A549 (cell line): Measurements from ENCODE around the gene ATP9A. TPM values are rescaled to one million over a fixed set of nuclear protein-coding genes. Genes with fewer than 3 reads are reported as not detected.

Experiments
- ATAC-seq, 2 experiments: fragments of 200-7000 bp in 1 of 2; fragments of >200 bp in 1 of 2; cut with Nextera tagmentation in 1 of 2; cut with Tn5 transposase in 1 of 2; 3 replicates each; pipeline versions ENCODE4 v1.8.0 to v1.9.1; 2018 to 2020; ENCODE audit warnings: mild to moderate bottlenecking in 1 of 2, moderate library complexity in 1 of 2
- CTCF ChIA-PET: fragments of 300-600 bp; sonication (Branson Sonifier 250); formaldehyde crosslinking; extraction: SDS; loops from one replicate; lab custom pipeline; 2021; ENCODE audit warnings: antibody characterized with exemption, inconsistent platforms; lab: Yijun Ruan, JAX
- POLR2A ChIA-PET: fragments of 350-600 bp; formaldehyde crosslinking; extraction: SDS; loops from one replicate; lab custom pipeline; 2021; ENCODE audit warnings: antibody characterized with exemption, inconsistent platforms; lab: Yijun Ruan, JAX
- DNase-seq, 2 experiments: peaks; one replicate each; pipeline versions ENCODE4 v3.0.0 to v3.0.0-alpha.2; 2011 to 2016; ENCODE audit warnings: low read depth in 1 of 2, low spot score in 1 of 2
- FAIRE-seq: peaks from 2 replicates; lab custom pipeline; 2011; peaks lifted over from hg19 to GRCh38; lab: Jason Lieb, UNC
- H3K27ac ChIP-seq, 2 experiments: fragments of >200 bp; sonication (Bioruptor Twin); formaldehyde crosslinking; 3 replicates each; pipeline ENCODE4 v1.5.1; 2016 to 2017
- H3K4me1 ChIP-seq: fragments of >200 bp; sonication (Bioruptor Twin); formaldehyde crosslinking; 3 replicates; pipeline ENCODE4 v1.6.1; 2016
- H3K4me2 ChIP-seq: fragments of >200 bp; sonication (Bioruptor Twin); formaldehyde crosslinking; 3 replicates; pipeline ENCODE4 v1.6.1; 2016
- H3K4me3 ChIP-seq: fragments of >200 bp; sonication (Bioruptor Twin); formaldehyde crosslinking; 3 replicates; pipeline ENCODE4 v1.5.1; 2016
- H3K9me3 ChIP-seq: fragments of >200 bp; sonication (Bioruptor Twin); formaldehyde crosslinking; 3 replicates; pipeline ENCODE4 v1.6.1; 2016
- BHLHE40 ChIP-seq: IDR thresholded peaks from 2 replicates; pipeline ENCODE4 v1.6.1; 2012; ENCODE audit warnings: low read depth, low read length, inconsistent platforms
- CBX2 ChIP-seq: fragments of 200-600 bp; sonication (generic); IDR thresholded peaks from 2 replicates; pipeline ENCODE4 v1.6.1; 2016; ENCODE audit warnings: low read depth, mild to moderate bottlenecking, borderline replicate concordance
- CHD2 ChIP-seq: fragments of 150-350 bp; IDR thresholded peaks from 2 replicates; pipeline ENCODE4 v1.6.1; 2014; ENCODE audit warnings: low read length; ENCODE audit not compliant: partially characterized antibody
- CHD4 ChIP-seq: fragments of 200-600 bp; sonication (generic); IDR thresholded peaks from 2 replicates; pipeline ENCODE4 v1.6.1; 2016; ENCODE audit warnings: antibody characterized with exemption, mild to moderate bottlenecking, borderline replicate concordance
- ESRRA ChIP-seq: fragments of 150-350 bp; IDR thresholded peaks from 2 replicates; pipeline ENCODE4 v1.6.1; 2014; ENCODE audit warnings: mild to moderate bottlenecking, low read length, borderline replicate concordance
- FOSL2 ChIP-seq, 2 experiments: fragments of 450-650 bp in 1 of 2; fragments of >200 bp in 1 of 2; sonication (Bioruptor Twin) in 1 of 2; formaldehyde crosslinking; IDR thresholded peaks; 2 replicates each; pipeline versions ENCODE4 v1.5.0 to v1.6.1; 2016 to 2020; ENCODE audit warnings: mild to moderate bottlenecking in 1 of 2, moderate library complexity in 1 of 2
- GATA3 ChIP-seq: IDR thresholded peaks from 2 replicates; pipeline ENCODE4 v1.6.1; 2012; ENCODE audit warnings: borderline replicate concordance
- HEYL ChIP-seq: fragments of 250-450 bp; sonication (Bioruptor Pico); IDR thresholded peaks from 2 replicates; pipeline ENCODE4 v1.8.0; 2021; ENCODE audit warnings: mild to moderate bottlenecking, moderate library complexity
- HOXB13 ChIP-seq: fragments of 250-450 bp; sonication (Bioruptor Pico); IDR thresholded peaks from 2 replicates; pipeline ENCODE4 v1.5.0; 2020; ENCODE audit warnings: low read depth, mild to moderate bottlenecking, moderate library complexity
- JUNB ChIP-seq: fragments of >200 bp; sonication (Bioruptor Twin); formaldehyde crosslinking; IDR thresholded peaks from 2 replicates; pipeline ENCODE4 v1.6.1; 2016
- MAX ChIP-seq: IDR thresholded peaks from 2 replicates; pipeline ENCODE4 v1.6.1; 2012
- MYC ChIP-seq: IDR thresholded peaks from 2 replicates; pipeline ENCODE4 v1.6.1; 2012; ENCODE audit warnings: mild to moderate bottlenecking, inconsistent platforms, low read length, improper control_type of control experiment, borderline replicate concordance
- NR3C1 ChIP-seq: fragments of >200 bp; sonication (Bioruptor Twin); formaldehyde crosslinking; IDR thresholded peaks from 3 replicates; pipeline ENCODE4 v1.6.1; 2017
- PBX3 ChIP-seq: IDR thresholded peaks from 2 replicates; pipeline ENCODE4 v1.6.1; 2012
- POLR2AphosphoS2 ChIP-seq: conservative IDR thresholded peaks from 2 replicates; pipeline ENCODE4 v1.6.1; 2012; ENCODE audit warnings: low read length, improper control_type of control experiment, inconsistent platforms
- RAD21 ChIP-seq, 2 experiments: fragments of >200 bp in 1 of 2; sonication (Bioruptor Twin) in 1 of 2; formaldehyde crosslinking in 1 of 2; IDR thresholded peaks in 1 of 2; conservative IDR thresholded peaks in 1 of 2; 2 replicates in 1 of 2; 3 replicates in 1 of 2; pipeline ENCODE4 v1.6.1; 2012 to 2018; ENCODE audit warnings: inconsistent platforms in 1 of 2
- RARB ChIP-seq: fragments of 250-450 bp; sonication (Bioruptor Pico); IDR thresholded peaks from 2 replicates; pipeline ENCODE4 v1.8.0; 2021; ENCODE audit warnings: mild to moderate bottlenecking, moderate library complexity
- REST ChIP-seq: fragments of 200-600 bp; sonication (generic); IDR thresholded peaks from 2 replicates; pipeline ENCODE4 v1.6.1; 2016; ENCODE audit warnings: antibody characterized with exemption, mild to moderate bottlenecking, moderate library complexity
- RFX5 ChIP-seq: fragments of 450-650 bp; IDR thresholded peaks from 2 replicates; pipeline ENCODE4 v1.7.1; 2014; ENCODE audit warnings: antibody characterized with exemption, mild to moderate bottlenecking, moderate library complexity
- USF2 ChIP-seq: fragments of 450-650 bp; IDR thresholded peaks from 2 replicates; pipeline ENCODE4 v1.6.1; 2014; ENCODE audit warnings: antibody characterized with exemption
- ZC3H11A ChIP-seq: fragments of 450-650 bp; IDR thresholded peaks from 2 replicates; pipeline ENCODE4 v1.6.1; 2014; ENCODE audit warnings: antibody characterized with exemption, mild to moderate bottlenecking
- ZNF302 ChIP-seq: fragments of 250-450 bp; sonication (Bioruptor Pico); IDR thresholded peaks from 2 replicates; pipeline ENCODE4 v1.9.0; 2021; ENCODE audit warnings: inconsistent platforms, mild to moderate bottlenecking, moderate library complexity
- ZSCAN20 ChIP-seq: fragments of 250-450 bp; sonication (Bioruptor Pico); IDR thresholded peaks from 2 replicates; pipeline ENCODE4 v1.8.0; 2022; ENCODE audit warnings: mild to moderate bottlenecking, moderate library complexity
- WGBS: methylation state at CpG from one replicate; pipeline ENCODE4 v1.1.6; 2017; ENCODE audit errors: missing lambda C conversion rate; 5-methylcytosine and 5-hydroxymethylcytosine counted together
- polyA plus RNA-seq, 4 experiments: library from polyadenylated mRNA; depleted of rRNA in 3 of 4; stranded (reverse); fragments of >200 nt; fragmentation: RNase III in 1 of 4; extraction: RNeasy Plus Mini Kit Qiagen cat#74134 plus additional on column Dnase treatment in 1 of 4; gene quantifications; 2 replicates in 3 of 4; 3 replicates in 1 of 4; pipeline ENCODE4 v1.2.3, GENCODE V29; 2011 to 2017

The ATP9A gene
- polyA plus RNA-seq, 2 of the 4 experiments (the other 2 are of a cell fraction) = 9.9 to 23.6 TPM

GRCh38 chr20:51611625-51611890 is 156.6 kb downstream of the ATP9A start:
- H3K4me1 ChIP-seq = no peaks in the 10 kb centered on the region
- TF ChIP-seq ZC3H11A = no peak
- no peak for TF ChIP-seq CBX2
- no peak for TF ChIP-seq POLR2AphosphoS2
- no peak for TF ChIP-seq BHLHE40
- no peak for TF ChIP-seq RFX5
- TF ChIP-seq FOSL2 (IDR thresholded peaks at IDR 0.05) = no peak
- TF ChIP-seq FOSL2 (CRISPR knock-in tag; IDR thresholded peaks at IDR 0.05) = no peak
- TF ChIP-seq MYC = no peak
- no peak for TF ChIP-seq JUNB
- no peak for TF ChIP-seq NR3C1
- TF ChIP-seq ZSCAN20 (CRISPR knock-in tag) = no peak
- TF ChIP-seq REST = no peak; the same call in 1 of the 2 replicates
- no peak for TF ChIP-seq CHD4
- TF ChIP-seq PBX3 = no peak
- TF ChIP-seq ESRRA = no peak
- no peak for TF ChIP-seq USF2
- no peak for TF ChIP-seq RAD21 (conservative IDR thresholded peaks at IDR 0.05 in 1 of 2, IDR thresholded peaks at IDR 0.05 in 1 of 2)
- no peak for TF ChIP-seq CHD2
- TF ChIP-seq RARB (CRISPR knock-in tag) = no peak
- no peak for TF ChIP-seq HOXB13 (CRISPR knock-in tag)
- no peak for TF ChIP-seq ZNF302 (CRISPR knock-in tag)
- FAIRE-seq = no peak
- no peak overlapping the region for H3K4me3 ChIP-seq
- ATAC-seq = no peak
- no peak overlapping the region for H3K27ac ChIP-seq
- H3K4me2 ChIP-seq = no peak overlapping the region
- POLR2A ChIA-PET = no interaction called here
- CTCF ChIA-PET = interaction anchor here (0.7 to 2.3 kb wide), 5 partner anchors 9 to 624 kb away, joined by 3 to 13 read pairs (median 5); no protein-coding TSS in a partner anchor
- DNase-seq = no peak
- H3K9me3 ChIP-seq = no peaks in the 10 kb centered on the region
- 73% methylated on average over 2 of the region's 2 CpGs for WGBS

GRCh38 chr20:51610761-51611624 is 157.2 kb downstream of the ATP9A start:
- FAIRE-seq (no peak), DNase-seq (no peak), ATAC-seq (no peak)
- Histone ChIP-seq H3K4me3 (no peak overlapping the region), H3K9me3 (no peaks in the 10 kb centered on the region), H3K4me2 (no peak overlapping the region), H3K4me1 (no peaks in the 10 kb centered on the region), H3K27ac (no peak overlapping the region)
- ChIA-PET POLR2A (no interaction called here), CTCF (interaction anchor here (0.7 to 2.3 kb wide), 7 partner anchors 9 to 623 kb away, joined by 3 to 13 read pairs (median 3); no protein-coding TSS in a partner anchor)
- TF ChIP-seq REST = peak; percentile 64; the same call in 1 of the 2 replicates
- no peak for TF ChIP-seq GATA3
- TF ChIP-seq HEYL = no peak
- TF ChIP-seq MAX = no peak
- 85% methylated on average over 16 of the region's 16 CpGs for WGBS
